Cardiac muscle cell (in vitro differentiated cells and primary cell): ENCODE data around the gene VPS18. TPM values are rescaled to one million over a fixed set of nuclear protein-coding genes. Genes with fewer than 3 reads are reported as not detected.

Experiments used
- DNase-seq, 2 donors: peaks; one replicate each; pipeline versions ENCODE4 v3.0.0 to v3.0.0-alpha.2; 2010 to 2017; ENCODE audit warnings: low read depth in 1 of 2, low spot score in 1 of 2
- H3K27ac ChIP-seq: fragments of 200-600 bp; sonication (generic); 2 replicates; pipeline ENCODE4 v1.5.1; 2016
- H3K27me3 ChIP-seq: fragments of 200-600 bp; sonication (generic); 2 replicates; pipeline ENCODE4 v1.6.0; 2016; ENCODE audit warnings: control low read depth
- H3K36me3 ChIP-seq: fragments of 200-600 bp; sonication (generic); 2 replicates; pipeline ENCODE4 v1.5.1; 2016; ENCODE audit warnings: control low read depth
- H3K4me1 ChIP-seq: fragments of 200-600 bp; sonication (generic); 2 replicates; pipeline ENCODE4 v1.8.1; 2017; ENCODE audit warnings: low read depth, mild to moderate bottlenecking, mixed run types
- H3K4me3 ChIP-seq: fragments of 200-600 bp; sonication (generic); 2 replicates; pipeline ENCODE4 v1.5.1; 2016; ENCODE audit warnings: mild to moderate bottlenecking
- H3K9me3 ChIP-seq: fragments of 200-600 bp; sonication (generic); 2 replicates; pipeline ENCODE4 v1.5.1; 2017; ENCODE audit warnings: low read depth, mild to moderate bottlenecking, control low read depth
- polyA plus RNA-seq: library from polyadenylated mRNA; unstranded; fragments of >200 nt; fragmentation: Nextera tagmentation; extraction: Ambion mirVana; gene quantifications from 2 replicates; pipeline ENCODE4 v1.2.1, GENCODE V29; 2016
- total RNA-seq: library from RNA; depleted of rRNA; stranded (reverse); fragments of >200 nt; gene quantifications from 2 replicates; pipeline ENCODE4 v1.2.3, GENCODE V29; 2016
- TF ChIP-seq, protein P1 (sequence below): IDR thresholded peaks from 2 replicates; pipeline ENCODE4 v1.5.1; 2012; ENCODE audit warnings: low read depth, mild to moderate bottlenecking, low read length

VPS18 gene
- total and polyA plus RNA-seq, 2 experiments from 2014 or later = 28.7 to 34.1 TPM

DNA sequence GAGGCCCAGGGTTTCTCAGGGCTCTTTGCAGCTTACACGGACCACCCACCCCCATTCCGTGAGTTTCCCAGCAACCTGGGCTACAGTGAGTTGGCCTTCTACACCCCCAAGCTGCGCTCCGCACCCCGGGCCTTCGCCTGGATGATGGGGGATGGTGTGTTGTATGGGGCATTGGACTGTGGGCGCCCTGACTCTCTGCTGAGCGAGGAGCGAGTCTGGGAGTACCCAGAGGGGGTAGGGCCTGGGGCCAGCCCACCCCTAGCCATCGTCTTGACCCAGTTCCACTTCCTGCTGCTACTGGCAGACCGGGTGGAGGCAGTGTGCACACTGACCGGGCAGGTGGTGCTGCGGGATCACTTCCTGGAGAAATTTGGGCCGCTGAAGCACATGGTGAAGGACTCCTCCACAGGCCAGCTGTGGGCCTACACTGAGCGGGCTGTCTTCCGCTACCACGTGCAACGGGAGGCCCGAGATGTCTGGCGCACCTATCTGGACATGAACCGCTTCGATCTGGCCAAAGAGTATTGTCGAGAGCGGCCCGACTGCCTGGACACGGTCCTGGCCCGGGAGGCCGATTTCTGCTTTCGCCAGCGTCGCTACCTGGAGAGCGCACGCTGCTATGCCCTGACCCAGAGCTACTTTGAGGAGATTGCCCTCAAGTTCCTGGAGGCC is 5.4 kb downstream of the VPS18 start:
- DNase-seq = no peak
- Histone ChIP-seq H3K36me3 (peaks cover 29% of the 10 kb centered on the region), H3K9me3 (no peaks in the 10 kb centered on the region), H3K4me1 (no peaks in the 10 kb centered on the region), H3K4me3 (no peak overlapping the region), H3K27me3 (no peaks in the 10 kb centered on the region), H3K27ac (no peak overlapping the region)
- TF ChIP-seq, protein P1, sequence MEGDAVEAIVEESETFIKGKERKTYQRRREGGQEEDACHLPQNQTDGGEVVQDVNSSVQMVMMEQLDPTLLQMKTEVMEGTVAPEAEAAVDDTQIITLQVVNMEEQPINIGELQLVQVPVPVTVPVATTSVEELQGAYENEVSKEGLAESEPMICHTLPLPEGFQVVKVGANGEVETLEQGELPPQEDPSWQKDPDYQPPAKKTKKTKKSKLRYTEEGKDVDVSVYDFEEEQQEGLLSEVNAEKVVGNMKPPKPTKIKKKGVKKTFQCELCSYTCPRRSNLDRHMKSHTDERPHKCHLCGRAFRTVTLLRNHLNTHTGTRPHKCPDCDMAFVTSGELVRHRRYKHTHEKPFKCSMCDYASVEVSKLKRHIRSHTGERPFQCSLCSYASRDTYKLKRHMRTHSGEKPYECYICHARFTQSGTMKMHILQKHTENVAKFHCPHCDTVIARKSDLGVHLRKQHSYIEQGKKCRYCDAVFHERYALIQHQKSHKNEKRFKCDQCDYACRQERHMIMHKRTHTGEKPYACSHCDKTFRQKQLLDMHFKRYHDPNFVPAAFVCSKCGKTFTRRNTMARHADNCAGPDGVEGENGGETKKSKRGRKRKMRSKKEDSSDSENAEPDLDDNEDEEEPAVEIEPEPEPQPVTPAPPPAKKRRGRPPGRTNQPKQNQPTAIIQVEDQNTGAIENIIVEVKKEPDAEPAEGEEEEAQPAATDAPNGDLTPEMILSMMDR = no peak

DNA sequence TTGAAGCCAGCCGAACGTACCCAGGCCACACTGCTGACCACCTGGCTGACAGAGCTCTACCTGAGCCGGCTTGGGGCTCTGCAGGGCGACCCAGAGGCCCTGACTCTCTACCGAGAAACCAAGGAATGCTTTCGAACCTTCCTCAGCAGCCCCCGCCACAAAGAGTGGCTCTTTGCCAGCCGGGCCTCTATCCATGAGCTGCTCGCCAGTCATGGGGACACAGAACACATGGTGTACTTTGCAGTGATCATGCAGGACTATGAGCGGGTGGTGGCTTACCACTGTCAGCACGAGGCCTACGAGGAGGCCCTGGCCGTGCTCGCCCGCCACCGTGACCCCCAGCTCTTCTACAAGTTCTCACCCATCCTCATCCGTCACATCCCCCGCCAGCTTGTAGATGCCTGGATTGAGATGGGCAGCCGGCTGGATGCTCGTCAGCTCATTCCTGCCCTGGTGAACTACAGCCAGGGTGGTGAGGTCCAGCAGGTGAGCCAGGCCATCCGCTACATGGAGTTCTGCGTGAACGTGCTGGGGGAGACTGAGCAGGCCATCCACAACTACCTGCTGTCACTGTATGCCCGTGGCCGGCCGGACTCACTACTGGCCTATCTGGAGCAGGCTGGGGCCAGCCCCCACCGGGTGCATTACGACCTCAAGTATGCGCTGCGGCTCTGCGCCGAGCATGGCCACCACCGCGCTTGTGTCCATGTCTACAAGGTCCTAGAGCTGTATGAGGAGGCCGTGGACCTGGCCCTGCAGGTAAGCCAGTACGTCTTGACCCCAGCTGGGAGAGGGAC is 6.2 kb downstream of the VPS18 start:
- TF ChIP-seq, protein P1 = no peak
- H3K27ac ChIP-seq = no peak overlapping the region
- no peaks in the 10 kb centered on the region for H3K27me3 ChIP-seq
- no peaks in the 10 kb centered on the region for H3K9me3 ChIP-seq
- H3K4me3 ChIP-seq = no peak overlapping the region
- DNase-seq = no peak
- no peaks in the 10 kb centered on the region for H3K4me1 ChIP-seq
- peaks cover 29% of the 10 kb centered on the region for H3K36me3 ChIP-seq

DNA sequence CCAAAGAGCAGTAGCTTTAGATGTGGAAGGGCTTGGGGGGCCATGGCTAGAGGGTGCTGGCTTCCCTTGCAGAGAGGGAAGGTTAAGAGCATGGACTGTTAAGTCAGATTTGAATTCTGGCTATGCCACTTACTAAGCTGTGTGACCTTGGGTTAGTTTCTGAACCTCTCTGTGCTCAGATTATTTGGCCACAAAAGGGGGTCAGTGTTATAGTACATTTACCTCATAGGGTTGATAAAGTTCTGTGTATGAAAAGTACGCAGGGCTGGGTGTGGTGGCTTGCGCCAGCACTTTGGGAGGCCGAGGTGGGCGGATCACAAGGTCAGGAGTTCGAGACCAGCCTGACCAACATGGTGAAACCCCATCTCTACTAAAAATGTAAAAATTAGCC is 6.8 kb downstream of the VPS18 start:
- no peaks in the 10 kb centered on the region for H3K9me3 ChIP-seq
- peaks cover 29% of the 10 kb centered on the region for H3K36me3 ChIP-seq
- no peaks in the 10 kb centered on the region for H3K27me3 ChIP-seq
- DNase-seq = no peak
- H3K4me1 ChIP-seq = no peaks in the 10 kb centered on the region
- TF ChIP-seq, protein P1 = no peak
- H3K27ac ChIP-seq = no peak overlapping the region
- H3K4me3 ChIP-seq = no peak overlapping the region

DNA sequence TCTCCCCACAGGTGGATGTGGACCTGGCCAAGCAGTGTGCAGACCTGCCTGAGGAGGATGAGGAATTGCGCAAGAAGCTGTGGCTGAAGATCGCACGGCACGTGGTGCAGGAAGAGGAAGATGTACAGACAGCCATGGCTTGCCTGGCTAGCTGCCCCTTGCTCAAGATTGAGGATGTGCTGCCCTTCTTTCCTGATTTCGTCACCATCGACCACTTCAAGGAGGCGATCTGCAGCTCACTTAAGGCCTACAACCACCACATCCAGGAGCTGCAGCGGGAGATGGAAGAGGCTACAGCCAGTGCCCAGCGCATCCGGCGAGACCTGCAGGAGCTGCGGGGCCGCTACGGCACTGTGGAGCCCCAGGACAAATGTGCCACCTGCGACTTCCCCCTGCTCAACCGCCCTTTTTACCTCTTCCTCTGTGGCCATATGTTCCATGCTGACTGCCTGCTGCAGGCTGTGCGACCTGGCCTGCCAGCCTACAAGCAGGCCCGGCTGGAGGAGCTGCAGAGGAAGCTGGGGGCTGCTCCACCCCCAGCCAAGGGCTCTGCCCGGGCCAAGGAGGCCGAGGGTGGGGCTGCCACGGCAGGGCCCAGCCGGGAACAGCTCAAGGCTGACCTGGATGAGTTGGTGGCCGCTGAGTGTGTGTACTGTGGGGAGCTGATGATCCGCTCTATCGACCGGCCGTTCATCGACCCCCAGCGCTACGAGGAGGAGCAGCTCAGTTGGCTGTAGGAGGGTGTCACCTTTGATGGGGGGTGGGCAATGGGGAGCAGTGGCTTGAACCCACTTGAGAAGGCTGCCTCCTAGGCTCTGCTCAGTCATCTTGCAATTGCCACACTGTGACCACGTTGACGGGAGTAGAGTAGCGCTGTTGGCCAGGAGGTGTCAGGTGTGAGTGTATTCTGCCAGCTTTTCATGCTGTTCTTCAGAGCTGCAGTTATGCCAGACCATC is 8.6 kb downstream of the VPS18 start:
- Histone ChIP-seq H3K4me1 (peaks cover 5% of the 10 kb centered on the region), H3K4me3 (no peak overlapping the region), H3K27ac (no peak overlapping the region), H3K36me3 (peaks cover 21% of the 10 kb centered on the region), H3K9me3 (no peaks in the 10 kb centered on the region), H3K27me3 (no peaks in the 10 kb centered on the region)
- TF ChIP-seq, protein P1 = no peak
- DNase-seq = peak in 1 of 2 donors; percentile 59

DNA sequence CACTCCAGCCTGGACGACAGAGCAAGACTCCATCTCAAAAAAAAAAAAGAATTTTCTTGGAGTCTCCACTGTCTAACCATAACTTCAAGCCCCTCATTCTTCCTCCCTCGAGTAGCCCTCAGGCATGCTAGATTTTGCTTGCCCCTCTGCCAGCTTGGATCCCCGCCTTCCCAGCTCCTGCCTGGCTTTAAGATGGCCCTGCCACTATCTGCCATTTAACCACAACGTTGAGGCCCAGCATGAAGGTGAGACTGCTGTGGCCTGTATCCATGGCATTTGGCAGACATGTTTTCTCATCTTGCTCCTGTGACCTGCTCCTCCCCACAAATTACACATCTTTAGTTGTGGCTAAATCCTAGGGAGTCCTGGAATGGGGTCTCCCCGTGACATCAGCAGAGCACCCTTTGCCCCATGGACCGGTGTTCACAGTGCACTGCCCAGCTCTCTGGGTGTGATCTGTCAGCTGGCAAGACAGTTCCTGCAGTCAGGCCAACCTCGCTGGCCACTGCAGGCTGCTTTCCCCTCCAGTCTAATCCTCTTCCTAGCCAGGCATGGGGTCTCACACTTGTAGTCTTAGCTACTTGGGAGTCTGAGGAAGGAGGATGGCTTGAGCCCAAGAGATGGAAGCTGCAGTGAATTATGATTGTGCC is 10.4 kb downstream of the VPS18 start:
- Histone ChIP-seq H3K9me3 (no peaks in the 10 kb centered on the region), H3K4me1 (peaks cover 5% of the 10 kb centered on the region), H3K27me3 (no peaks in the 10 kb centered on the region), H3K4me3 (no peak overlapping the region), H3K27ac (no peak overlapping the region), H3K36me3 (peaks cover 21% of the 10 kb centered on the region)
- TF ChIP-seq, protein P1 = no peak
- no peak for DNase-seq
